Stimulated activated effector memory CD8-positive, alpha-beta T cell treated with anti-CD3 and anti-CD28 coated beads, Interleukin-12 subunit alpha, Interleukin-12 subunit beta, amount 100 ng/mL, for 72 hours (primary cell): Measurements from ENCODE around the gene PCDHGA3.
"Not testable (repeated sequence)": the region's sequence is repeated elsewhere in the genome, so short reads cannot be mapped to it uniquely, and the experiment has no call there.

Experiments
- ATAC-seq: fragments of 150-1000 bp; cut with Tn5 transposase; 2 replicates; pipeline ENCODE4 v1.10.0; 2021
- DNase-seq, 2 donors: peaks; one replicate each; pipeline ENCODE4 v3.0.0; 2021 to 2022; ENCODE audit warnings: low spot score in 2 of 2
- H3K27ac Mint-ChIP-seq: one replicate; pipeline ENCODE4 v1.8.0; 2022; ENCODE audit warnings: mild to moderate bottlenecking, mixed read lengths
- H3K36me3 Mint-ChIP-seq: one replicate; pipeline ENCODE4 v1.8.0; 2022; ENCODE audit warnings: mild to moderate bottlenecking, mixed read lengths
- H3K4me1 Mint-ChIP-seq: one replicate; pipeline ENCODE4 v1.8.0; 2022; ENCODE audit warnings: mixed read lengths
- H3K4me3 Mint-ChIP-seq: one replicate; pipeline ENCODE4 v1.8.0; 2022; ENCODE audit warnings: mild to moderate bottlenecking, mixed read lengths
- H3K9me3 Mint-ChIP-seq: one replicate; pipeline ENCODE4 v1.8.0; 2022; ENCODE audit warnings: mixed read lengths

The PCDHGA3 gene

GRCh38 chr5:141362719-141363118, 19.1 kb downstream of the PCDHGA3 start:
- Mint-ChIP-seq H3K27ac (no peak overlapping the region), H3K36me3 (no peaks in the 10 kb centered on the region)
- no peak for DNase-seq

GRCh38 chr5:141363952-141364660, 20.5 kb downstream of the PCDHGA3 start, which contains the start of gene PCDHGA5:
Gene PCDHGA5, plus strand, starts transcription at chr5:141364162. Its CDS starts 169 bp downstream, at chr5:141364331.
- H3K9me3 Mint-ChIP-seq: peaks cover 17% of the 10 kb centered on the region
- ATAC-seq (no peak), DNase-seq (no peak)
- peaks cover 6% of the 10 kb centered on the region for H3K4me1 Mint-ChIP-seq
- no peaks in the 10 kb centered on the region for H3K36me3 Mint-ChIP-seq
- H3K27ac Mint-ChIP-seq: no peak within 1 kb of the TSS
- H3K4me3 Mint-ChIP-seq: no peak within 1 kb of the TSS

More at GRCh38 chr5:141362719-141363118, 19.1 kb downstream of the PCDHGA3 start:
- Mint-ChIP-seq H3K9me3 (peaks cover 17% of the 10 kb centered on the region), H3K4me1 (peaks cover 6% of the 10 kb centered on the region), H3K4me3 (no peak overlapping the region)
- no peak for ATAC-seq

- H3K4me3 Mint-ChIP-seq: no peak overlapping the region
- peaks cover 17% of the 10 kb centered on the region for H3K9me3 Mint-ChIP-seq
- no peak for ATAC-seq
- peaks cover 6% of the 10 kb centered on the region for H3K4me1 Mint-ChIP-seq
- H3K27ac Mint-ChIP-seq: no peak overlapping the region
- no peaks in the 10 kb centered on the region for H3K36me3 Mint-ChIP-seq
- DNase-seq: no peak
Measured at GRCh38 chr5:141366016-141366896, 22.6 kb downstream of the PCDHGA3 start.

GRCh38 chr5:141369994-141370848, 26.6 kb downstream of the PCDHGA3 start, which contains the start of gene PCDHGB3:
Gene PCDHGB3, plus strand, starts transcription at chr5:141370242. Its CDS starts 153 bp downstream, at chr5:141370395.
- Mint-ChIP-seq H3K36me3 (no peaks in the 10 kb centered on the region), H3K4me1 (peaks cover 6% of the 10 kb centered on the region), H3K4me3 (peak within 1 kb of the TSS; percentile 77), H3K27ac (no peak within 1 kb of the TSS), H3K9me3 (peaks cover 17% of the 10 kb centered on the region)
- ATAC-seq (peak; percentile 68), DNase-seq (no peak)

- Mint-ChIP-seq H3K4me1 (peaks cover 6% of the 10 kb centered on the region), H3K9me3 (peaks cover 11% of the 10 kb centered on the region), H3K36me3 (no peaks in the 10 kb centered on the region), H3K4me3 (no peak overlapping the region), H3K27ac (no peak overlapping the region)
- DNase-seq (no peak), ATAC-seq (no peak)
Measured at GRCh38 chr5:141371572-141372475, 28.2 kb downstream of the PCDHGA3 start.

- peaks cover 11% of the 10 kb centered on the region for H3K9me3 Mint-ChIP-seq
Measured at GRCh38 chr5:141373673-141374317, 30.2 kb downstream of the PCDHGA3 start, which contains the start of gene PCDHGA6. Gene PCDHGA6, plus strand, starts transcription at chr5:141373891. Its CDS starts 193 bp downstream, at chr5:141374084.

GRCh38 chr5:141374627-141375026, 31.0 kb downstream of the PCDHGA3 start:
- H3K4me3 Mint-ChIP-seq: no peak overlapping the region
- H3K4me1 Mint-ChIP-seq: peaks cover 6% of the 10 kb centered on the region
- no peaks in the 10 kb centered on the region for H3K36me3 Mint-ChIP-seq
- no peak for ATAC-seq
- H3K9me3 Mint-ChIP-seq: peaks cover 9% of the 10 kb centered on the region
- DNase-seq: no peak
- no peak overlapping the region for H3K27ac Mint-ChIP-seq

More at GRCh38 chr5:141373673-141374317, 30.2 kb downstream of the PCDHGA3 start, which contains the start of gene PCDHGA6:
- H3K4me3 Mint-ChIP-seq: peak within 1 kb of the TSS; percentile 20
- DNase-seq (no peak), ATAC-seq (no peak)
- no peak within 1 kb of the TSS for H3K27ac Mint-ChIP-seq
- no peaks in the 10 kb centered on the region for H3K36me3 Mint-ChIP-seq
- peaks cover 6% of the 10 kb centered on the region for H3K4me1 Mint-ChIP-seq

- not testable (repeated sequence) for H3K27ac Mint-ChIP-seq, H3K9me3 Mint-ChIP-seq, DNase-seq, H3K4me1 Mint-ChIP-seq, ATAC-seq, H3K36me3 Mint-ChIP-seq, H3K4me3 Mint-ChIP-seq
Measured at GRCh38 chr5:141375444-141376155, 32.0 kb downstream of the PCDHGA3 start.

- ATAC-seq (no peak), DNase-seq (no peak)
- Mint-ChIP-seq H3K36me3 (peaks cover 6% of the 10 kb centered on the region), H3K9me3 (peaks cover 3% of the 10 kb centered on the region), H3K27ac (no peak within 1 kb of the TSS), H3K4me1 (no peaks in the 10 kb centered on the region), H3K4me3 (peak within 1 kb of the TSS; percentile 36)
Measured at GRCh38 chr5:141382469-141383294, 39.1 kb downstream of the PCDHGA3 start, which contains the start of gene PCDHGA7. Gene PCDHGA7, plus strand, starts transcription at chr5:141382742. Its CDS starts 158 bp downstream, at chr5:141382900.

- H3K27ac Mint-ChIP-seq: no peak overlapping the region
- H3K36me3 Mint-ChIP-seq: peaks cover 6% of the 10 kb centered on the region
- no peak overlapping the region for H3K4me3 Mint-ChIP-seq
- ATAC-seq (no peak), DNase-seq (no peak)
- H3K4me1 Mint-ChIP-seq: no peaks in the 10 kb centered on the region
- H3K9me3 Mint-ChIP-seq: peaks cover 3% of the 10 kb centered on the region
Measured at GRCh38 chr5:141383345-141383744, 39.7 kb downstream of the PCDHGA3 start.

- Mint-ChIP-seq H3K36me3 (peaks cover 6% of the 10 kb centered on the region), H3K27ac (no peak overlapping the region), H3K9me3 (peaks cover 8% of the 10 kb centered on the region), H3K4me1 (no peaks in the 10 kb centered on the region), H3K4me3 (no peak overlapping the region)
- ATAC-seq: no peak
- DNase-seq: no peak
Measured at GRCh38 chr5:141384471-141385267, 41.0 kb downstream of the PCDHGA3 start.
